RWPE2 (cell line): ENCODE results near the gene KIAA1328.

ENCODE experiments used
- ATAC-seq: fragments of 200-7000 bp; cut with Tn5 transposase; 3 replicates; pipeline ENCODE4 v1.9.1; 2021; ENCODE audit warnings: low read depth
- DNase-seq: peaks from one replicate; pipeline ENCODE4 v3.0.0-alpha.2; 2020; ENCODE audit warnings: low spot score
- H3K27ac ChIP-seq: fragments of 450-650 bp; 2 replicates; pipeline ENCODE4 v1.5.1; 2017; ENCODE audit warnings: mild to moderate bottlenecking; ENCODE audit not compliant: poor library complexity, severe bottlenecking
- H3K27me3 ChIP-seq: fragments of 250-450 bp; sonication (Bioruptor Pico); 2 replicates; pipeline ENCODE4 v1.5.1; 2021; ENCODE audit warnings: mild to moderate bottlenecking, moderate library complexity; ENCODE audit not compliant: insufficient read depth, poor library complexity, severe bottlenecking
- H3K36me3 ChIP-seq: fragments of 250-450 bp; sonication (Bioruptor Pico); 2 replicates; pipeline ENCODE4 v1.5.1; 2020; ENCODE audit warnings: low read depth, mild to moderate bottlenecking, moderate library complexity
- H3K4me1 ChIP-seq: fragments of 250-450 bp; sonication (Bioruptor Pico); 2 replicates; pipeline ENCODE4 v1.5.1; 2021; ENCODE audit warnings: mild to moderate bottlenecking, moderate library complexity; ENCODE audit not compliant: insufficient read depth, poor library complexity, severe bottlenecking
- H3K4me3 ChIP-seq: fragments of 250-450 bp; sonication (Bioruptor Pico); 2 replicates; pipeline ENCODE4 v1.5.1; 2021; ENCODE audit warnings: mild to moderate bottlenecking, moderate library complexity; ENCODE audit not compliant: severe bottlenecking
- H3K9me3 ChIP-seq: fragments of 250-450 bp; sonication (Bioruptor Pico); 2 replicates; pipeline ENCODE4 v1.5.1; 2021; ENCODE audit warnings: mild to moderate bottlenecking, moderate library complexity; ENCODE audit not compliant: severe bottlenecking
- TF ChIP-seq, protein P1 (sequence below): fragments of 450-650 bp; IDR thresholded peaks from one replicate; pipeline ENCODE4 v1.5.1; 2017; ENCODE audit warnings: mild to moderate bottlenecking, moderate library complexity; ENCODE audit not compliant: poor library complexity, severe bottlenecking

Gene KIAA1328

DNA sequence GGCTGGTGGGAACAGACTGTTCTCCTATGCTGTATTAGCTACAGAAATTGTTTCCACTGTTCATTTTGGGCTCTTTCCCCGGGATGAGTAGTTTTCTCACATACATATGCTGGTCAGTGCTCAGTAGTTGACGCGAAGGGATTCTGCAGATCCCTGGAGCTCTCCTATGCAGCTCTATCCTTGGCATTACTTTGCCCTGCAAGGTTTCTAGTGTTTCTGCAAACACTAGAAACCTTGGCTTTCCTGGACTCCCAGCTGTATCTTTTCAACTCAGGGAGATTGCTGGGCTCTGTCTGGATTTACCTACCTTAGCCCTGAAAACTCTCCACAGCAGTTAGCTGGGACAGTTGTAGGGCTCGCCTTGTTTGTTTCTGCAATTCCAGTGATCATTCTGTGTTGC is 10.9 kb downstream of the KIAA1328 start:
- Histone ChIP-seq H3K27ac (no peak overlapping the region), H3K4me3 (no peak overlapping the region), H3K9me3 (peaks cover 2% of the 10 kb centered on the region), H3K27me3 (no peaks in the 10 kb centered on the region), H3K4me1 (no peaks in the 10 kb centered on the region), H3K36me3 (peaks cover 27% of the 10 kb centered on the region)
- ATAC-seq (no peak), DNase-seq (no peak)
- TF ChIP-seq, protein P1, sequence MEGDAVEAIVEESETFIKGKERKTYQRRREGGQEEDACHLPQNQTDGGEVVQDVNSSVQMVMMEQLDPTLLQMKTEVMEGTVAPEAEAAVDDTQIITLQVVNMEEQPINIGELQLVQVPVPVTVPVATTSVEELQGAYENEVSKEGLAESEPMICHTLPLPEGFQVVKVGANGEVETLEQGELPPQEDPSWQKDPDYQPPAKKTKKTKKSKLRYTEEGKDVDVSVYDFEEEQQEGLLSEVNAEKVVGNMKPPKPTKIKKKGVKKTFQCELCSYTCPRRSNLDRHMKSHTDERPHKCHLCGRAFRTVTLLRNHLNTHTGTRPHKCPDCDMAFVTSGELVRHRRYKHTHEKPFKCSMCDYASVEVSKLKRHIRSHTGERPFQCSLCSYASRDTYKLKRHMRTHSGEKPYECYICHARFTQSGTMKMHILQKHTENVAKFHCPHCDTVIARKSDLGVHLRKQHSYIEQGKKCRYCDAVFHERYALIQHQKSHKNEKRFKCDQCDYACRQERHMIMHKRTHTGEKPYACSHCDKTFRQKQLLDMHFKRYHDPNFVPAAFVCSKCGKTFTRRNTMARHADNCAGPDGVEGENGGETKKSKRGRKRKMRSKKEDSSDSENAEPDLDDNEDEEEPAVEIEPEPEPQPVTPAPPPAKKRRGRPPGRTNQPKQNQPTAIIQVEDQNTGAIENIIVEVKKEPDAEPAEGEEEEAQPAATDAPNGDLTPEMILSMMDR = no peak

DNA sequence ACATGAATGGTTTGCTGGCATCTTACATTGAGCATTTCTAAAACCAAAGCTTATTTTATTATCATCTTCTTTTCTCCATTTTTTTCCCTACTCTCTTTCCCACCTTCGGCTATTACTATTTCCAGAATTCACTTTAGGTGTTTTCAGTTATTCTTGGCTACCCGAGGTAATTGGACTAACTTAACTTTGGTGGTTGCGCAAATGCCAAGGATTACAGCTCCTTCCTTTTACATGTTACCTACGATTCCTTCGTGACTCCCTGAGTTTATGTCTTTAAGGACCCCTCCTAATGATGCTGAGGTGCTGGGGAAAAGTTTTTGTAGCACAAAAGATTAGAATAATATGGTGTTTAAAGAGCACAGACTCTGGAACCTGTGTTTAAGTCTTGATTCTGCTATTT is 14.3 kb downstream of the KIAA1328 start:
- DNase-seq (no peak), ATAC-seq (no peak)
- no peaks in the 10 kb centered on the region for H3K4me1 ChIP-seq
- H3K27ac ChIP-seq = no peak overlapping the region
- H3K9me3 ChIP-seq = peaks cover 2% of the 10 kb centered on the region
- peaks cover 3% of the 10 kb centered on the region; the same call in 1 of the 2 replicates for H3K36me3 ChIP-seq
- no peak overlapping the region for H3K4me3 ChIP-seq
- no peaks in the 10 kb centered on the region for H3K27me3 ChIP-seq
- TF ChIP-seq, protein P1 = no peak

DNA sequence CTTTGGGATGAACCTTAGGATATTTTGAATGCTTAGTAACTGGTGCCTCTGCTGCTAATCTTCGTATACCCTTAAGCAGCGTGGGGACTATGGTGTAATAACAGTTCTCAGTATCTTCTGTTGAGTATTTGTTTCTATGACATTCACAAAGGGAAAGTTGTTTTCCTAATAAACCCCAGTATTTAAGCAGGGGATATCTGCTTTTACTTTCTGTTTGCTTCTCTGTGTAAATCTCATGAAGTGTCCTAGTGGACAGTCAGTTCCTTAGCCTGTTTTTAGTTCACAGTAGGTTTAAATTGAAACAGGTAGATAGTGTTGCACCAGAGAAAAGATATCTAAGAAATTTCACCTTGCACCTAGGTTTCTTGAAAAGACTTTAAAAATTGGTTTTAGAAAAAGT is 14.9 kb downstream of the KIAA1328 start:
- H3K9me3 ChIP-seq = peaks cover 2% of the 10 kb centered on the region
- no peak overlapping the region for H3K27ac ChIP-seq
- H3K27me3 ChIP-seq = no peaks in the 10 kb centered on the region
- H3K36me3 ChIP-seq = peaks cover 3% of the 10 kb centered on the region; the same call in 1 of the 2 replicates
- H3K4me3 ChIP-seq = no peak overlapping the region
- ATAC-seq = no peak
- H3K4me1 ChIP-seq = no peaks in the 10 kb centered on the region
- DNase-seq = no peak
- TF ChIP-seq, protein P1 = no peak

DNA sequence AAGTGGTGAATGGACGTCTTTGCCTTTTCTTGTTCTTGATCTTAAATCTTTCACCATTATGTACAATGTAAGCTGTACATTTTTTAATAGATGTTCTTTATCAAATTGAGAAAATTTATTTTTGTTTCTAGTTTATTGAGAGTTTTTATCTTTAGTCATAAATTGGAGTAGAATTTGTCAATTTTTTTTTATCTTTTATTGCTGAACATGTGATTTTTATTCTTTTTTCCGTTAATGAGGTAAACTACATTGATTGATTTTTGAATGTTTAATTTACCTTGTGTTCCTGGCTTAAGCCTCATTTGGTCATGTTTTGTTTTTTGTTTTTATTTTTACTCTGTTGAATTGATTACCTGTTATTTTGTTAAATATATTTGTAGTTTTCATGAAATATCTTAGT is 19.7 kb downstream of the KIAA1328 start:
- DNase-seq (no peak), ATAC-seq (no peak)
- H3K4me1 ChIP-seq = peaks cover 3% of the 10 kb centered on the region
- H3K27ac ChIP-seq = no peak overlapping the region
- no peaks in the 10 kb centered on the region for H3K9me3 ChIP-seq
- no peaks in the 10 kb centered on the region for H3K27me3 ChIP-seq
- peaks cover 12% of the 10 kb centered on the region for H3K36me3 ChIP-seq
- H3K4me3 ChIP-seq = no peak overlapping the region
- TF ChIP-seq, protein P1 = no peak

DNA sequence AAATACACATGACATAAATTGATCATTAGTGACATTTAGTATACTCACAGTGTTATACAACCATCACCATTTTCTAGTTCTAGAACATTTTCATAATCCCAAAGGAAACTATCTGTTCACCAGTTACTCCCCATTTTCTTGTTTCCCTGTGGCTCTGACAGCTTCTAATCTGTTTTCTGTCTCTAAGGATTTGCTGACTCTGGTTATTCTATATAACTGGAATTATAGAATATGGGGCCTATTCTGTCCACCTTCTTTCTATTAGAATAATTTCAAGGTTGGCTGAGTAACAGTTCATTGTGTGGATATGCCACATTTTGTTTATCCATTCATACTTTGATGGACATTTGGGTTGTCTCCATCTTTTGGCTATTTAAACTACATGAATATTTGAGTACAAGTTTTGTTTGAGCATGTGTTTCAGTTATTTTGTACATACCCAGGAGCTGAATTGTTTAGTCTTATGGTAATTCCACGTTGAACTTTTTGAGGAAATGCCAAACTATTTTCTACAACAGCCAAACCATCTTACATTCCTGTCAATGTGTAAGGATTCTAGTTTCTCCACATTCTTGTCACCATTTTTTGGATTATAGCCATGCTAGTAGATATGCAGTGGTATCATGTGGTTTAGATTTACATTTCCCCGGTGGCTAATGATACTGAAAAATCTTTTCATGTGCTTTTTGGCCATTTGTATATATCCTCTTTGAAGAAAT is 20.5 kb downstream of the KIAA1328 start:
- no peak overlapping the region for H3K4me3 ChIP-seq
- no peaks in the 10 kb centered on the region for H3K27me3 ChIP-seq
- H3K4me1 ChIP-seq = peaks cover 3% of the 10 kb centered on the region
- no peak overlapping the region for H3K27ac ChIP-seq
- ATAC-seq = no peak
- DNase-seq = no peak
- H3K36me3 ChIP-seq = peaks cover 8% of the 10 kb centered on the region
- H3K9me3 ChIP-seq = no peaks in the 10 kb centered on the region
- TF ChIP-seq, protein P1 = no peak
